GM19025 (cell line): ENCODE data around the gene USP1.

Experiments used
- ATAC-seq: cut with Tn5 transposase; IDR thresholded peaks from one replicate; pipeline ENCODE4 v1.9.1; 2021; ENCODE audit warnings: mild to moderate bottlenecking, low read depth, moderate library complexity; ENCODE audit not compliant: unreplicated experiment

The USP1 gene

GRCh38 chr1:62436466-62437272 lies at the start of gene USP1:
Gene USP1, plus strand, starts transcription at chr1:62437049. Its CDS starts 2,819 bp downstream, at chr1:62439868.
- peak; percentile 70 for ATAC-seq

- ATAC-seq = no peak
Observed at GRCh38 chr1:62389531-62389930, 47.3 kb upstream of the USP1 start.

- ATAC-seq = no peak
Observed at GRCh38 chr1:62390071-62390470, 46.8 kb upstream of the USP1 start.

- ATAC-seq = no peak
Observed at GRCh38 chr1:62391369-62391971, 45.4 kb upstream of the USP1 start.

GRCh38 chr1:62392951-62393350 lies 43.9 kb upstream of the USP1 start:
- ATAC-seq = no peak

GRCh38 chr1:62394646-62395045 lies 42.2 kb upstream of the USP1 start:
- ATAC-seq = no peak

- no peak for ATAC-seq
Observed at GRCh38 chr1:62395291-62395690, 41.6 kb upstream of the USP1 start.

- ATAC-seq = no peak
Observed at GRCh38 chr1:62396871-62397270, 40.0 kb upstream of the USP1 start.

- ATAC-seq = no peak
Observed at GRCh38 chr1:62397301-62397700, 39.5 kb upstream of the USP1 start.

GRCh38 chr1:62398377-62398776 lies 38.5 kb upstream of the USP1 start:
- ATAC-seq = no peak

- ATAC-seq = no peak
Observed at GRCh38 chr1:62401034-62401760, 35.7 kb upstream of the USP1 start.

GRCh38 chr1:62405247-62405646 lies 31.6 kb upstream of the USP1 start:
- no peak for ATAC-seq

- no peak for ATAC-seq
Observed at GRCh38 chr1:62406576-62406975, 30.3 kb upstream of the USP1 start.

- no peak for ATAC-seq
Observed at GRCh38 chr1:62407398-62408009, 29.3 kb upstream of the USP1 start.

GRCh38 chr1:62415687-62416086 lies 21.2 kb upstream of the USP1 start:
- no peak for ATAC-seq

- no peak for ATAC-seq
Observed at GRCh38 chr1:62417351-62417999, 19.4 kb upstream of the USP1 start.

GRCh38 chr1:62420214-62420613 lies 16.6 kb upstream of the USP1 start:
- no peak for ATAC-seq

- no peak for ATAC-seq
Observed at GRCh38 chr1:62423580-62424242, 13.1 kb upstream of the USP1 start.

GRCh38 chr1:62424411-62424810 lies 12.4 kb upstream of the USP1 start:
- no peak for ATAC-seq

- no peak for ATAC-seq
Observed at GRCh38 chr1:62425041-62425440, 11.8 kb upstream of the USP1 start.
